Measurements from ENCODE around the gene MEIKIN. TPM values are rescaled to one million over a fixed set of nuclear protein-coding genes. Genes with fewer than 3 reads are reported as not detected.

The MEIKIN gene
- total and polyA plus RNA-seq, 2 of the 13 experiments (the other 11 are each of a cell fraction or from before 2014, with no cell fraction given): not detected

DNA sequence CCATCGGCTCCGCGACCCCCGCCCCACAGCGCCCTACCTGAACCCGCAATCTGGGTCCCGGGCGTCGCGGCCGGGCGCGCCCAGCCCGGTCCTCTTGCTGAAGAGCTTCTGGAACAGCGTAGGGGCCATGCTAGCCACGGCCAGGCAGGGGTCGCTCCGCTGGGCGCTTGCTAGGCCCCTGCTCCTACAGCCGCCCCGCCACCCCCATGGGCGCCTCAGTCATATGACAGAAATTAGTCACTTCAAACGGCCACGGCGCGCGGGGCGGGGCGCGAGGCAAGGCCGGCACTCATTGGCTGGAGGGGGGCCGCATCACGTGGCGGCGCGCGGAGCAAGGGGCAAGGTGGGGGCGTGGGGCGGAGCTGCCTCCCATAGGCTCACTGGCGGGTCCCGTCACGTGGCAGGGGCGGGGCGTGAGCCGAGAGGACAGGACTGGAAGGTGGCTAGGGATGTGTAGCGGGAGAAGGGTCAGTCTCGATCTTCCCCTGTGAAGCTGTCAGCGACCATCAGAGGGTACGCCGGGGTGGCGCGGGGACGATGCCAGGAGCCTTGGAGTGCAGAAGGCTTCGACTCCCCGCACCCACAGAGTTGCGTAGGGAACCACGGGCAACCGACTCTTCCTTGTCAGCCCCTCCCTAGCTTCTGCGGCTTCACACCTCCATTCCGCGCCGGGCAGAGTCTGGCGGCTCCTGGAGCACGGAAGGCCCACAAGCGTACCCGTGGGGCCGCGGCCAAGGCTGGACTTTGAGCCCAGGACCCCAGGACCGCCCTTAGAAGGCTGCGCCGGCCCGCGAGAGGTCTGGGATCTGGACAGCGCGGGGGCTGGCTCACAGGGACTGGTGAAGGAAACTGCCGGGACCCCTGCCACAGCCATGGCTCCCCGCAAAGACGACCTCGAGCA is 148.4 kb downstream of the MEIKIN start, which contains the start of gene FNIP1 (continued):
- TF ChIP-seq, protein P1, sequence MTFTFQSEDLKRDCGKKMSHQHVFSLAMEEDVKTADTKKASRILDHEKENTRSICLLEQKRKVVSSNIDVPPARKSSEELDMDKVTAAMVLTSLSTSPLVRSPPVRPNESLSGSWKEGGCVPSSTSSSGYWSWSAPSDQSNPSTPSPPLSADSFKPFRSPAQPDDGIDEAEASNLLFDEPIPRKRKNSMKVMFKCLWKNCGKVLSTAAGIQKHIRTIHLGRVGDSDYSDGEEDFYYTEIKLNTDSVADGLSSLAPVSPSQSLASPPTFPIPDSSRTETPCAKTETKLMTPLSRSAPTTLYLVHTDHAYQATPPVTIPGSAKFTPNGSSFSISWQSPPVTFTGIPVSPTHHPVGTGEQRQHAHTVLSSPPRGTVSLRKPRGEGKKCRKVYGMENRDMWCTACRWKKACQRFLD (CRISPR knock-in tag; IDR thresholded peaks at IDR 0.05; ENCODE audit: borderline replicate concordance): peak; percentile 78
- TF ChIP-seq ASH2L (IDR thresholded peaks at IDR 0.05; ENCODE audit: insufficient read length, low read depth, low read length): peak; percentile 64
- TF ChIP-seq THAP8 (CRISPR knock-in tag; IDR thresholded peaks at IDR 0.05; ENCODE audit: borderline replicate concordance): 0 out of 2 replicates have a peak, but pooled peaks have one; percentile 80
- TF ChIP-seq HCFC1 (IDR thresholded peaks at IDR 0.05; ENCODE audit: low read depth, low read length): no peak; the same call in 1 of the 2 replicates
- TF ChIP-seq ZNF263 (CRISPR knock-in tag; IDR thresholded peaks at IDR 0.05): peak; percentile 68
- TF ChIP-seq, protein P2, sequence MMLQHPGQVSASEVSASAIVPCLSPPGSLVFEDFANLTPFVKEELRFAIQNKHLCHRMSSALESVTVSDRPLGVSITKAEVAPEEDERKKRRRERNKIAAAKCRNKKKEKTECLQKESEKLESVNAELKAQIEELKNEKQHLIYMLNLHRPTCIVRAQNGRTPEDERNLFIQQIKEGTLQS (CRISPR knock-in tag; IDR thresholded peaks at IDR 0.05): peak; percentile 66
- peak; percentile 83; the same call in 1 of the 2 replicates for TF ChIP-seq ARID2 (CRISPR knock-in tag; IDR thresholded peaks at IDR 0.05; ENCODE audit: borderline replicate concordance)
- TF ChIP-seq ZNF616 (CRISPR knock-in tag; IDR thresholded peaks at IDR 0.05; ENCODE audit: low read depth): peak; percentile 85
- TF ChIP-seq MXI1 (IDR thresholded peaks at IDR 0.05; ENCODE audit: borderline replicate concordance, low read depth, low read length): peak; percentile 84; the same call in 2 of the 3 replicates
- TF ChIP-seq ZNF143 (CRISPR knock-in tag; IDR thresholded peaks at IDR 0.05): 0 out of 2 replicates have a peak, but pooled peaks have one; percentile 34
- TF ChIP-seq ZBTB8A (CRISPR knock-in tag; IDR thresholded peaks at IDR 0.05; ENCODE audit: borderline replicate concordance, low read depth): peak; percentile 90
- peak; percentile 62 for TF ChIP-seq HNRNPLL (IDR thresholded peaks at IDR 0.05; ENCODE audit: low read depth, low read length, poor library complexity, severe bottlenecking)
- TF ChIP-seq HOXD1 (CRISPR knock-in tag; IDR thresholded peaks at IDR 0.05): peak; percentile 49; the same call in 1 of the 2 replicates
- TF ChIP-seq, protein P3, sequence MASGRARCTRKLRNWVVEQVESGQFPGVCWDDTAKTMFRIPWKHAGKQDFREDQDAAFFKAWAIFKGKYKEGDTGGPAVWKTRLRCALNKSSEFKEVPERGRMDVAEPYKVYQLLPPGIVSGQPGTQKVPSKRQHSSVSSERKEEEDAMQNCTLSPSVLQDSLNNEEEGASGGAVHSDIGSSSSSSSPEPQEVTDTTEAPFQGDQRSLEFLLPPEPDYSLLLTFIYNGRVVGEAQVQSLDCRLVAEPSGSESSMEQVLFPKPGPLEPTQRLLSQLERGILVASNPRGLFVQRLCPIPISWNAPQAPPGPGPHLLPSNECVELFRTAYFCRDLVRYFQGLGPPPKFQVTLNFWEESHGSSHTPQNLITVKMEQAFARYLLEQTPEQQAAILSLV (CRISPR knock-in tag; IDR thresholded peaks at IDR 0.05; ENCODE audit: borderline replicate concordance): no peak
- TF ChIP-seq SRSF4 (IDR thresholded peaks at IDR 0.05; ENCODE audit: low read depth, low read length, poor library complexity, severe bottlenecking): no peak
- no peak for TF ChIP-seq ZNF879 (CRISPR knock-in tag; IDR thresholded peaks at IDR 0.05)
- TF ChIP-seq ERF (CRISPR knock-in tag; IDR thresholded peaks at IDR 0.05): peak; percentile 81; the same call in 1 of the 2 replicates
- no peak for TF ChIP-seq ZNF549 (CRISPR knock-in tag; IDR thresholded peaks at IDR 0.05)
- peak; percentile 8 for TF ChIP-seq NCOA2 (CRISPR knock-in tag; IDR thresholded peaks at IDR 0.05)
- peak; percentile 49 for TF ChIP-seq RELA (CRISPR knock-in tag; IDR thresholded peaks at IDR 0.05)
- peak; percentile 94; the same call in 1 of the 2 replicates for TF ChIP-seq ZNF34 (CRISPR knock-in tag; IDR thresholded peaks at IDR 0.05; ENCODE audit: borderline replicate concordance)
- TF ChIP-seq PPARG (CRISPR knock-in tag; conservative IDR thresholded peaks at IDR 0.05): peak; percentile 45
- peak; percentile 35 for TF ChIP-seq KDM4B (CRISPR knock-in tag; IDR thresholded peaks at IDR 0.05)
- TF ChIP-seq, protein P4, sequence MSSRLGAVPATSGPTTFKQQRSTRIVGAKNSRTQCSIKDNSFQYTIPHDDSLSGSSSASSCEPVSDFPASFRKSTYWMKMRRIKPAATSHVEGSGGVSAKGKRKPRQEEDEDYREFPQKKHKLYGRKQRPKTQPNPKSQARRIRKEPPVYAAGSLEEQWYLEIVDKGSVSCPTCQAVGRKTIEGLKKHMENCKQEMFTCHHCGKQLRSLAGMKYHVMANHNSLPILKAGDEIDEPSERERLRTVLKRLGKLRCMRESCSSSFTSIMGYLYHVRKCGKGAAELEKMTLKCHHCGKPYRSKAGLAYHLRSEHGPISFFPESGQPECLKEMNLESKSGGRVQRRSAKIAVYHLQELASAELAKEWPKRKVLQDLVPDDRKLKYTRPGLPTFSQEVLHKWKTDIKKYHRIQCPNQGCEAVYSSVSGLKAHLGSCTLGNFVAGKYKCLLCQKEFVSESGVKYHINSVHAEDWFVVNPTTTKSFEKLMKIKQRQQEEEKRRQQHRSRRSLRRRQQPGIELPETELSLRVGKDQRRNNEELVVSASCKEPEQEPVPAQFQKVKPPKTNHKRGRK (CRISPR knock-in tag; IDR thresholded peaks at IDR 0.05): peak; percentile 8; the same call in 1 of the 2 replicates
